Stimulated activated CD4-positive, alpha-beta T cell treated with anti-CD3 and anti-CD28 coated beads, Interleukin-12 subunit alpha, Interleukin-12 subunit beta, amount 100 ng/mL, for 24 hours (primary cell): ENCODE results near the gene CCDC136.

Source experiments
- DNase-seq, 2 experiments: peaks; one replicate each; pipeline ENCODE4 v3.0.0-alpha.2; 2020; ENCODE audit warnings: low read depth in 2 of 2

The CCDC136 gene

DNA sequence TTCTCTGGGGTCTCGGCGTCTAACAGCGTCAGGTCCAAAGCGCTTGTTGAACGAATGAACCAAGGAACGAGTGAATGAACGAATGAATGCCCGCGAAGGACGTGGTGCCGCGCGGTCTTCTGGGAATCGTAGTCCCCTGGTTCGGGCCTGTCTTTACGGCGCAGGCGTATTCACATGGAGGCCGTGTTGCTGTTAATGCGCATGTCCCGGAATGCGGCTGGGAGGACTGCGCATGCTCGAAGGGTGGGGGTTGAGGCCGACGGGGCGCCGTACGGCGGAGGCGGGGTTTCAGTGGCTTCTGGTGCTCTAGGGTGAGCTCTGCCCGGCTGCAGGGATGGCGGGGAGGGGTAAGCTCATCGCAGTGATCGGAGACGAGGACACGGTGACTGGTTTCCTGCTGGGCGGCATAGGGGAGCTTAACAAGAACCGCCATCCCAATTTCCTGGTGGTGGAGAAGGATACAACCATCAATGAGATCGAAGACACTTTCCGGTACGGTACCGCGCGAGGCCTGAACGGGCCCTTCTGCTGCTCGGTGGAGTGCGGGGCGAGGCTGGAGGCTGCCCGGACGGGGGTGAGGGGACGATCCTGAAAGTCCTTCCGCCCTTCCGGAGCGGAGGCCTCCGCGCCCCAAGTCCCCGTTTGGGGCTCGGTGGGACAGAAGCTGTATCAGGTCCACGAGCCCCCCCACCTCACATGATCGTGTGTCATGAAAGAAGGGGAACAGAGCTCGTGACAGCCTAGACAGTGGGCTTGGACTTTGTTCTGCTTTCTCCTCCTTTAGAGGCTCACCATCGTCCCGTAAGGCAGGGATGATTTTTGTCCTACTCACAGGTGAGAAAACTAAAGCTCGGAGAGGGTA lies 71.0 kb downstream of the CCDC136 start, which contains the start of gene ATP6V1F:
TSS of gene ATP6V1F (plus strand) at position 286 of the 862 bp plus-strand sequence. CDS start at position 335, 49 bp downstream.
- DNase-seq: peak; percentile 98 to 99

DNA sequence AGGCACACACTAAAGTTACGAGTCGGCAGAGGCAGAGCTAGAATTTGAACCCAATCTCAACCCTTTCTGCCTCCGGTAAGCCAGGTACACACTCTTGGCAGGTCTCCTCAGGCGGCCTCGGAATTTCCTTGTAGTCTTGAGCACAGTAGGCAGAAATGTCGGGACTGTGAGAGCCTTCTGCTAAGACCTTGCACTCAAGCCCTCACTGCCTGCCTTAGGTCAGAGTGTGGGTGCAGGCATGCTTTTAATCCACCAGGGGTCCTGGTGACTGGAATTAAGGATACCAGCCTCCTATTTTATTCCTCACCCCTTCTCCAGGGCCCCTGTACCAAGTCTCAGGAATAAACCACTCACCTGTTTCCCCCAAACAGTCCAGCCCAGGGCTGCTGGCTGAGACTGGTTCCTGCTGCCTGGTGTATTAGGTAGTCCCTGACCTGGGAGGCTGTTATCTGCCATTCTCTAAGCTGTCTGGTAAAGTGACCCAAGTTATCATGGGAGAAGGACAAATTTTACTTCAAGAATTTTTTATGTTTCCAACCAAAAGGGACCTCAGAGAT lies 71.7 kb downstream of the CCDC136 start:
- peak in 1 of 2 experiments; percentile 43 for DNase-seq

DNA sequence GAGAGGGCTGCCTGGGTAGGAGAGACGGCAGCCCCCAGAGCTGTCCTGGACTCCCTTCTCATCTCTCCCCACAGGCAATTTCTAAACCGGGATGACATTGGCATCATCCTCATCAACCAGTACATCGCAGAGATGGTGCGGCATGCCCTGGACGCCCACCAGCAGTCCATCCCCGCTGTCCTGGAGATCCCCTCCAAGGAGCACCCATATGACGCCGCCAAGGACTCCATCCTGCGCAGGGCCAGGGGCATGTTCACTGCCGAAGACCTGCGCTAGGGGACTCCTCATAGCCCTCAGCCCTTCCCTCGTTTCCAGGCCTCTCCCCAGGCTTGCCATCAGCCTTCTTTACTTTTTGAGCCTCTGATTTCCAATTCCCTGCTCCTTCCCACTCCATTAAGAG lies 73.5 kb downstream of the CCDC136 start:
- no peak for DNase-seq

DNA sequence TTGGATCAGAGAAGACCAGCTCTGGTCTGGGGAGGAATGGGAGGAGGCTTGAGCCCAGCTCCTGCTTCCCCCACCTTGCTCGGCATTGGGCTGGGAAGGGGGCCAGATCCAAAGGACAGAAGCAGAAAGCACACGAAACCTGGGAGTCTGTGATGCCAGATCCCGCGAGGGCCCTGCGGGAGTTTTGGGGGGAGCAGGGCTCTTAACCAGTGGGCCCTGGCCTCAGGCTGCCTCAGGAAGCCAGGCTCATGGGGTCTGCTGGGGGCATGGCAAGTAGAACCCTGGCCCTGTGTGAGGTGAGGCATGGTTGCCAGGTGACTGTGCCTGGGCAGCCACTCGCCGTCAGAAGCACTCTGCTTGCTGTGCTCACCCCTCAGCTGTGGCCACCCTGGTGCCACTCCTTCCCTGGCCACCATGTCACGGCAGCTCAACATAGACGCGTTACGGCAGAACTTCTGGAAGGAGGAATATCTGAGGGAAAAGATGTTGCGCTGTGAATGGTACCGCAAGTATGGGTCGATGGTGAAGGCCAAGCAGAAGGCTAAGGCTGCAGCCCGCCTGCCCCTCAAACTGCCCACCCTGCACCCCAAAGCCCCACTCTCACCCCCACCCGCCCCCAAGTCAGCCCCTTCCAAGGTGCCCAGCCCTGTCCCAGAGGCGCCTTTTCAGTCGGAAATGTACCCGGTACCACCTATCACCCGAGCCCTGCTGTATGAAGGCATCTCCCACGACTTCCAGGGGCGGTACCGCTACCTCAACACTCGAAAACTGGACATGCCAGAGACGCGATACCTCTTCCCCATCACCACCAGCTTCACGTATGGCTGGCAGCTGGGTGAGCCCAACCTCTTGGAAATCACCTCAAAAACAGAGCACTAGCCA lies 74.5 kb downstream of the CCDC136 start:
- DNase-seq: no peak

DNA sequence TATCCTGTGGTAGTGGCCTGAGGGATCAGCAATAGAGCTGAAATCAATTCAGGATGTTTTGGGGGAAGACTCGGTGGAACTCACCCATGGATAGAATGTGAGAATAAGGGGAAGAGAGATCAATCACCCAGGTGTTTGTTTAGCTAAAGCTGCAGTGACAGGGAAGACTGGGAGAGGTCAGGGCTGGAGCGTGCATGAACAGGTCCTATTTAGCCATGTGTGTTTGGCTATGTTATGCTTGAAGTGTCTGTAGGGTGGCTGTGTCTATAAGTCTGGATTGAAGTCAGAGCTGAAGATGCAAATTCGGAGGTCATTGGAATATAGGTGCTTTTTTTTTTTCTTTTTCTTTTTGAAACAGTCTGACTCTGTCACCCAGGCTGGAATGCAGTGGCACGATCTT lies 75.5 kb downstream of the CCDC136 start:
- DNase-seq: no peak

DNA sequence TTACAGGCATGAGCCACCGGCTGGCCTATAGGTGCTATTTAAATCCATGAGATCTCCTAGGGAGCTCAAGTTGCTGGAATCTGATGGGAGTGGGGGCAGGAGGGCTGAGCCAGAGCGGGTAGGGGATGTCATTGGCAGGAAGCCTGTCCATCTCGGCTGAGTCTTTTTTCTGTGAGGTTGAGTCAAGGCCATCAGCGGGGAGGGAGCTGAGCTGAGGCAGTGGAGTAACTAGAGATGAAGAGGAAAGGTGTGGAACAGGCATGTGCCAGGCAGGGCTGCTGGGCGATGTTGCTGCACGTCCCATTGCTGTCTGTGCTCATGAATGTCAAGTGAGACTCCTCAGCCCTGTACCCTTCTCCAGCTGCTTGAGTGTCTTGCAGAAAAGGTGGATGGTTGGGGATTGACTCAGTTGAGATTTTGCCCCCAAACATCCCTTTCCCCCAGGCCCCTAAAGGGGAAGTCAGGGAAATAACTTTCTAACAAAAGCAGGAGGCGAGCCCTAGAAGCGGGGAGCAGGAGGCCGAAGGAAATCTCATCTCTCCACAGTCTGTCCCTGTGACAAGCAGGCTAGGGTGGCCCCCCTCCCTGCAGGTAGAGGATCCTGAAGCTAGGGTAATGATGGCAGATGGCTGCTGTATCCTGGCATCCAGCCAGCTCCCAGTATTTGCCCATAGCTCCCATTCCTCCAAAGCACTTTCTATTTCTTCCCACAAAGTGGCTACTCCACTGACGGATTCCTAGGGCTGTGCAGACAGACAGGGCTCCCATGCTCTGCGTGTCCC lies 76.3 kb downstream of the CCDC136 start:
- no peak for DNase-seq

DNA sequence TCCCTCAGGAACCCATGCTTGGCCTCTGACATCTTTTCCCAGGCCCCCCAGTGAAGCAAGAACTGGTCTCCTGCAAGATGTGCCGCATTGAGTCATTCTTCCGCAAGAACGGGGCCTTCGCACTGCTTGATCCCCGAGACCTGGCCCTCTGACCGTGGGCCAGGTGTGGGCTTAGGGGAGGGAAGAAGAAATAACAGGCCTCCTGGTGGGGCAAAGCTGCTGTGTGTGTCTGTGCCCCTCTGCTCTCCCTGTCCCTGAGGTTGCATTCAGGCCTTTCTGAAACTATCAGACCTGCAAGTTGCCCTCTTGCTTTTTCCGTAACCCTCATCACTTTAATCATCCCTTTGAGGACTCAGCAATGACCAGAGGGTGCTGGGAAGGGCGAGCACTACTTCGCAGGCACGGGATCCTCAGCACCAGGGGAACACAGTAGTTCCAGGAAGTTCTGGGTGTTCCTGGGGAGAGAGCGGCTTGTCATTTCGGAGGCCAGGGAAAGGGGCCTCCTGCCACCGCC lies 76.9 kb downstream of the CCDC136 start:
- no peak for DNase-seq

DNA sequence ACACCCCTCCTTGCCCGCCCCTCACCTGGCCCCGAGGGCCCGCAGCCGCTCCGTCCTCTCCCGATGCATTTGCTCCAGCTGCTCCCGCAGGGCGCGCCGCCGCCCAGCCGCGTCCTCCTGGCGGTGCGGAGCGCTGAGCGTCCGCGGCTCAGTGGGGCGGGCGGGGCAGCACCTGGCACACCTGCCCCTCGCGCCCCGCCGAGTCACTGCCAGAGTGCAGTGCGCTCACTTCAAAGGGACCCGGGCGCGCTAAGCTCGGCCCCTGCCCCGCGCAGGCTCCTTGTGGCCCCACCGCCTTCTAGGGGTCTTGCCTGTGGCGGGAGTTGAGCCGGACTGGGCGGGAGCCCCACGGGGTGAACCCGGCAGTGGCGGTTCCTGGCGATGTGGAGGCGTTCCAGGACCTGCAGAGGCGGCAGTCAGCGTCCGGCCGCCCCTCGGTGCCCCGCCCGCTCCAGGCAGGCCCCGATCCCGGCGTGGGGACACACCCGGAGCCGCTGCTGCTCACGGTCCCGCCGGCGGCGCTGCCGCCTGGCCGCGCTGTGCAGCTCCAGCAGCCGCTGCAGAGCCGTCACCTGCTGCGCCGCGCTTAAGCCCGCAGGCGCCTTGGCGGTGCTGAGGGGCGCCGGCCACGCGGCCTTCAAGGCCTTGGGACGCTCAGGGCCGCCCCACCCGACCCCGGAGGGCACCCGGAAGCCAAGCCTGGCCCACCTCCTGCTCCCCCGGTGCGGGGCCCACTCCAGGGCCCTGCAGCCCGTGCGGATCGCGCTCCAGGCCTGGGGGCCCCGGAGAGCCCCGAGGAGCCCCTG lies 77.6 kb downstream of the CCDC136 start:
- peak in 1 of 2 experiments; percentile 17 for DNase-seq

DNA sequence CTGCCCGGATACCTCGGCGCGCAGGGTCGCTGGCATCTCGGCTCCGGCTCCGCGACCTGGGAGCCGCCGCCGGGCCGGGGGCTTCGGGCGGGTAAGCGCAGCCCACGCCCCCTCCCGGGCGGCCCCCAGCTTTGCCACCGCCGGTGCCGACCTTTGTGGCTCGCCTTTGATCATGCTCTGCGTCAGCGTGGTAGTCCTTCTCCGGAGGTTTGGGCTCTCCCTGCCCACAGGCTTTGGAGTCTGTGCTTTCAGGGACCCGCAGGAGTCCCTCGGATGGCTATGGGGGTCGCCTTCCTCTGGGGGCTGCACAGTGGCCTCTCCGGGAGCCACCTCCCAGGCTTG lies 78.1 kb downstream of the CCDC136 start:
- DNase-seq: no peak

DNA sequence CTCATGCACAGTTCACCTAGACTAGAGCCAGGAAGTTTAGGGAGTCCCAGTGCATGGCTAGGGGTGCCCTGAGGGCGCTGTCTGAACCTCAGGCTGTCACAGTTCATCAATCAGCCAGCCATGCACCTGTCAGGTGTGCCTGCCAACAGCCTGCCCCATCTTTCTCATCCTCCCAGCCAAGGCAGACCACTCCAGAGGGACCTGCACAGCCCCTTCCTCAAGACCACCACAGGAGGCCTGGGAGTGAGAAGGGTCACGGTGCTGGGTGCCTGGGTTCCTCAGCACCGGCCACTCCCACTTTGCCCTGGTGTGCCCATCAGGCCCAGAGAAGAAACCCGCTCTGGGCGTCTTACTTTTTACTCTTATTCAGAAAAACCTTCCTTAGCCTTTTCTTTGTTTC lies 79.3 kb downstream of the CCDC136 start:
- no peak for DNase-seq
